Ovary (tissue), 3 donors: ENCODE data around the gene TSPAN2.

ENCODE experiments used
- EP300 ChIP-seq: sonication (generic); formaldehyde crosslinking; IDR thresholded peaks from one replicate; pipeline ENCODE4 v1.6.1; 2017; ENCODE audit warnings: antibody characterized with exemption
- POLR2A ChIP-seq: fragments of 450-650 bp; IDR thresholded peaks from one replicate; pipeline ENCODE4 v1.6.1; 2017; ENCODE audit warnings: antibody characterized with exemption, mild to moderate bottlenecking, moderate library complexity
- TF ChIP-seq, protein P1 (sequence below), 3 donors: fragments of 450-650 bp in 2 of 3; fragments of 200-600 bp in 1 of 3; IDR thresholded peaks; one replicate each; pipeline versions ENCODE4 v1.5.1 to v1.8.0; 2016 to 2022; ENCODE audit warnings: antibody characterized with exemption in 3 of 3, mild to moderate bottlenecking in 1 of 3
- donor health status: DM: no; HTN: no; CAD: no.

GRCh38 chr1:115084902-115085511 is 4.3 kb downstream of the TSPAN2 start:
- TF ChIP-seq, protein P1, sequence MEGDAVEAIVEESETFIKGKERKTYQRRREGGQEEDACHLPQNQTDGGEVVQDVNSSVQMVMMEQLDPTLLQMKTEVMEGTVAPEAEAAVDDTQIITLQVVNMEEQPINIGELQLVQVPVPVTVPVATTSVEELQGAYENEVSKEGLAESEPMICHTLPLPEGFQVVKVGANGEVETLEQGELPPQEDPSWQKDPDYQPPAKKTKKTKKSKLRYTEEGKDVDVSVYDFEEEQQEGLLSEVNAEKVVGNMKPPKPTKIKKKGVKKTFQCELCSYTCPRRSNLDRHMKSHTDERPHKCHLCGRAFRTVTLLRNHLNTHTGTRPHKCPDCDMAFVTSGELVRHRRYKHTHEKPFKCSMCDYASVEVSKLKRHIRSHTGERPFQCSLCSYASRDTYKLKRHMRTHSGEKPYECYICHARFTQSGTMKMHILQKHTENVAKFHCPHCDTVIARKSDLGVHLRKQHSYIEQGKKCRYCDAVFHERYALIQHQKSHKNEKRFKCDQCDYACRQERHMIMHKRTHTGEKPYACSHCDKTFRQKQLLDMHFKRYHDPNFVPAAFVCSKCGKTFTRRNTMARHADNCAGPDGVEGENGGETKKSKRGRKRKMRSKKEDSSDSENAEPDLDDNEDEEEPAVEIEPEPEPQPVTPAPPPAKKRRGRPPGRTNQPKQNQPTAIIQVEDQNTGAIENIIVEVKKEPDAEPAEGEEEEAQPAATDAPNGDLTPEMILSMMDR (IDR thresholded peaks at IDR 0.05), result no peak
- no peak for TF ChIP-seq EP300
- TF ChIP-seq POLR2A, result no peak
